Stimulated activated CD4-positive, alpha-beta T cell treated with anti-CD3 and anti-CD28 coated beads, Interleukin-4, amount 100 ng/mL, for 4 hours (primary cell): ENCODE data around the gene ZNF701.
A peak's percentile ranks its signal among the peaks of the same experiment; 100 is the strongest.
"Not testable (repeated sequence)": the region's sequence is repeated elsewhere in the genome, so short reads cannot be mapped to it uniquely, and the experiment has no call there.

Experiments
- DNase-seq, 2 experiments: peaks; one replicate each; pipeline ENCODE4 v3.0.0-alpha.2; 2020

Gene ZNF701

DNA sequence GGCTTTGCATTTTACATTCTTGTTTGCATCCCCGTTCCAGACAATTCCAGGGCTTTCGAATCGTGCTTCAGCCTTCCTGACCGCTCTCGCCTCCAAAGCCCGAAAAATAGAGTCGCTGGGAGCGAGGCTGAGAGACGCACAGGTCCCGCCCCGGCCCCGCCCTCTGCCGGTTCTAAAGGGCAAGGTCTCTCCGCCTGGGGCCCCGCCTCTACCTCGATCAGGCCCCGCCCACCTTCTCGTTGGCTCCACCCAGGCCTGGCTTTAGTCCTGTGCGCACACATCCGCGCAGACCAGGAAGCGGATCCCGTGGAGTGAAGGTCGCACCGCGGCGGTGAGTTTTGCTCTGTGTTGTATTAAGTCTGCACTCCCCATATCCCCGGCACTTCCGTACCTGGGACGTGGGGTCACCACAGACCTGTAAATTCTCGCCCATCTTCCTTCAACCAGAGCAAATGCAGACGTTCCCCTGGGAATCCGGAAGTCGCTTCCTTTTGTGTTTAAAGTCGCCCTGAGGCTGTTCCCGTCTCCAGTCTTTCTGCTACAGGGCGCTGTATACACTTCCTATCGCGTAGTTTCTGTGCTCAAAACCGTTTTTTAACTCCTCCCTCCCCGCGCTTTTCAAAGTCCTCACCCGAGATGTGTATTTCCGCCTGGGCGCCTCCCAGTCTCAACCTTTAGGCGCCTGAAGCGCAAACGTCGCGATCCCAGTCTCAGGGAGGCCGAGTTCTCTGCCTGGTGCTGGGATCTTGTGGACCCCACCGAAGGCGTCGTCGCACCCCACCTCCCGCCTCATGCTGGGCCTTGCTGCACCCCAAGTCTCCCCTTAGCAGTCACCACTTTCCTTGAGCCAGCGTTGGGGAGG lies at the start of gene ZNF701:
TSS of gene ZNF701 (plus strand) at position 288 of the 862 bp plus-strand sequence. CDS start 3,861 bp downstream, outside the sequence.
- peak; percentile 91 to 93 for DNase-seq

GRCh38 chr19:52522551-52522950 lies 47.5 kb upstream of the ZNF701 start:
- no peak for DNase-seq

DNA sequence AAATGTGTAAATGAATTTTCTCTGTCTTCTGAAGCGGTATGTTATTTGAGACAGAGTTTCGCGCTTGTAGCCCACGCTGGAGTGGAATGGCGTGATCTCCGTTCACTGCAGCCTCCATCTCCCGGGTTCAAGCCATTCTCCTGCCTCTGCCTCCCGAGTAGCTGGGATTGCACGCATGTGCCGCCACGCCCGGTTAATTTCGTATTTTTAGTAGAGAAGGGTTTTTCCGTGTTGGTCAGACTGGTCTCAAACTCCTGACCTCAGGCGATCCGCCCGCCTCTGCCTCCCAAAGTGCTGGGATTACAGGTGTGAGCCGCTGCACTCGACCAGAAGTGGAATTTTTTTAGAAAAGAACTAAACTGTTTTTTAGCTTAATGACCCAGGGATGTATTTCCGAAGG lies 46.0 kb upstream of the ZNF701 start:
- no peak for DNase-seq

DNA sequence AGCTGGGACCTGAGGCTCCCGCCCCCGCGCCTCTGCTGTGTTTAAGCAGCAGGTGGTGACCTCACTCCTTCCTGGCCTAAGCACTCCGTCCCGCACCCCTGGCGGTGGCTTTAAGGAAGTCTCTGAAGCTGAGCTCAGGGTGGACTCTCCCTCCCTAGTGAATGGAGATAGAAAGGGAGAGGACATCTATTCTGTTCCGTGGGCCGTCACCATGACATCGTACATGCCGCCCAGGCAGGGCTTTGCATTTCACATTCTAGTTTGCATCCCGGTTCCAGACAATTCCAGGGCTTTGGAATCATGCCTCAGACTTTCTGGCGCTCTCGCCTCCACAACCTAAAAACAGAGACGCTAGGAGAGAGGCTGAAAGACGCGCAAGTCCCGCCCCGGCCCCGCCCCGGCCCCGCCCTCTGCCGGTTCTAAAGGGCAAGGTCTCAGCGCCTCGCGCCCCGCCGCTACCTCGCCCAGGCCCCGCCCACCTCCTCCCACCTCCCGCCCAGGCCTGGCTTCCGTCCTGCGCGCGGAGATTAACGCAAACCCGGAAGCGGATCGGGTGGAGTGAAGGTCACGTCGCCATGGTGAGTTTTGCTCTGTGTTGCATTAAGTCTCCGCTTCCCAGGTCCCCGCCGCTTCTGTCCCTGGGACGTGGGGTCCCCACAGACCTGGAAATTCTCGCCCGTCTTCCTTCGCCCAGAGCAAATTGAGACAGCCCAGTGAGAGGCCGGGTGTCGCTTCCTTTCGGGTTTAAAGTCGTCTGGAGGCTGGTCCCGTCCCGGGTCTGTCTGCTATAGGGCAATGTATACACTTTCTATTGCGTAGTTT lies 42.7 kb upstream of the ZNF701 start, which contains the start of gene ZNF808:
TSS of gene ZNF808 (plus strand) at position 535 of the 822 bp plus-strand sequence. CDS start 15,617 bp downstream, outside the sequence.
- peak; percentile 95 to 99 for DNase-seq

DNA sequence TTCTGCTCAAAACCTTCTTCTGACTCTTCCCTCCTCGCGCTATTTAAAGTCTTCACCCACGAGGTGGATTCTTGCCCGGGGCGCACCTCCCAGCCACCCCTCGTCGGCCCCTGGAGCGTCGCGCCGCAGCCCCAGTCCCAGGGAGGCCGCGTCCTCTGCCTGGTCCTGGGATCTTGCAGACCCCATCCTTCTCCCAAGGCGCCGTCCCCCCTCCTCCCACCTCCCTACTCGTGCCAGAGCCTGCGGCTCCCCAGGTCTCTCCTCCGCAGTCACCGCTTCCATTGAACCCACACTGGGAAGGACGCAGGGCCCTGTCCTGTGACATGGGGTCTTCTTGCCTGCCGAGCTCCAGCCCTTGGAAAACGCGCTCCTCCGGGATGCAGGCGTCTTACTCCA lies 42.1 kb upstream of the ZNF701 start:
- DNase-seq, result no peak

DNA sequence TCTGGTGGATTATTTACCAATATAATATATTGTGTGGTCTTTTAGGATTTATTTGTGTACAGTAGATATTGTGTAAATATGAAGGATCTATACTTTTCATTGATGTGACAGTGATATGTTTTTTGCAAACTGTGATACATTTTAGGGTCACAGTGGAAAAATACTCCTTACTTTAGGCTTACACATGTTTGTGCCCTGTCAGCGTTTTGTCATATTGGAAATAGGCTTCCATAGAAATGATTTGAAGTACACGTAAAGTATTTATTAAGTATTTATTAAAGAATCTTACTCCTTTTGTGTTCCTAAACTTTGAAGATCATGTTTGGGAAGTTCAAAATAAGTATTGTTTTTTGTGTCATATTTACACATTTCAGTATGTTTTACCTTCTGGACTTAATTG lies 37.6 kb upstream of the ZNF701 start:
- no peak for DNase-seq

GRCh38 chr19:52533901-52534300 lies 36.2 kb upstream of the ZNF701 start:
- DNase-seq, result no peak

DNA sequence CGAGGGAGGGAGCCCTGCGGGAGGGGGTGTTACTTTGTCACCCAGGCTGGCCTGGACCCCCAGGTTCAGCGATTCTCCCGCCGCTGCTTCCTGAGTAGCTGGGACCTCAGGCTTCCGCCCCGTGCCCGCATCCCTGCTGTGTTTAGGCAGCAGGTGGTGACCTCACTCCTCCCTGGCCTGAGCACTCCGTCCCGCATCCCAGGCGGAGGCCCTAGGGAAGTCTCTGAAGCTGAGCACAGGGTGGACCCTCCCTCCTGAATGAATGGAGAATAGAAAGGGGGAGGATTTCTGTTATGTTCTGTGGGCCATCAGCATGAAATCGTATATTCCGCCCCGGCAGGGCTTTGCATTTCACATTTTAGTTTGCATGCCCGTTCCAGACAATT lies 34.7 kb upstream of the ZNF701 start:
- DNase-seq, result peak in 1 of 2 experiments; percentile 4

DNA sequence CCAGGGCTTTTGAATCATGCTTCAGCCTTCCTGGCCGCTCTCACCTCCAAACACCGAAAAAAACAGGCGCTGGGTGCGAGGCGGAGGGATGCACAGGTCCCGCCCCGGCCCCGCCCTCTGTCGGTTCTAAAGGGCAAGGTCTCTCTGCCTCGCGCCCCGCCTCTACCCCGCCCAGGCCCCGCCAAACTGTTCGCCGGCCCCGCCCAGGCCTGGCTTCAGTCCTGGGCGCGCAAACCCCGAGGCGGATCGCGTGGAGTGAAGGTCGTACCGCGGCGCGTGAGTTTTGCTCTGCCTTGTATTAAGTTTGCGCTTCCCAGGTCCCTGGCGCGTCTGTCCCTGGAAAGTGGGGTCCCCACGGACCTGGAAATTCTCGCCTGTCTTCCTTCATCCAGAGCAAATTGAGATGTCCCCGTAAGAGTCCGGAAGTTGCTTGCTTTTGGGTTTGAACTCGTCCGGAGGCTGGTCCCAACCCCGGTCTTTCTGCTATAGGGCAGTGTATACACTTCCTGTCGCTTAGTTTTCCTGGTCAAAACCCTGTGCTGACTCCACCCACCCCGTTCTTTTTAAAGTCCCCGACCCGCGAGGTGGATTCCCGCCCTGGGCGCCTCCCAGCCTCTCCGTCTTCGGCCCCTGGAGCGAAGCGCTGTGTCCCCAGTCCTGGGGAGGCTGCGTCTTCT lies 34.2 kb upstream of the ZNF701 start:
- peak; percentile 88 to 92 for DNase-seq

GRCh38 chr19:52536448-52536800 lies 33.7 kb upstream of the ZNF701 start:
- DNase-seq, result peak in 1 of 2 experiments; percentile 28

- not testable (repeated sequence) for DNase-seq
These were observed 31.3 kb upstream of the ZNF701 start for GRCh38 chr19:52538815-52539214.

GRCh38 chr19:52541176-52541575 lies 28.9 kb upstream of the ZNF701 start:
- DNase-seq, result not testable (repeated sequence)

- DNase-seq, result no peak
These were observed 28.5 kb upstream of the ZNF701 start for GRCh38 chr19:52541608-52542007.

- DNase-seq, result not testable (repeated sequence)
These were observed 27.5 kb upstream of the ZNF701 start for GRCh38 chr19:52542541-52542940.

DNA sequence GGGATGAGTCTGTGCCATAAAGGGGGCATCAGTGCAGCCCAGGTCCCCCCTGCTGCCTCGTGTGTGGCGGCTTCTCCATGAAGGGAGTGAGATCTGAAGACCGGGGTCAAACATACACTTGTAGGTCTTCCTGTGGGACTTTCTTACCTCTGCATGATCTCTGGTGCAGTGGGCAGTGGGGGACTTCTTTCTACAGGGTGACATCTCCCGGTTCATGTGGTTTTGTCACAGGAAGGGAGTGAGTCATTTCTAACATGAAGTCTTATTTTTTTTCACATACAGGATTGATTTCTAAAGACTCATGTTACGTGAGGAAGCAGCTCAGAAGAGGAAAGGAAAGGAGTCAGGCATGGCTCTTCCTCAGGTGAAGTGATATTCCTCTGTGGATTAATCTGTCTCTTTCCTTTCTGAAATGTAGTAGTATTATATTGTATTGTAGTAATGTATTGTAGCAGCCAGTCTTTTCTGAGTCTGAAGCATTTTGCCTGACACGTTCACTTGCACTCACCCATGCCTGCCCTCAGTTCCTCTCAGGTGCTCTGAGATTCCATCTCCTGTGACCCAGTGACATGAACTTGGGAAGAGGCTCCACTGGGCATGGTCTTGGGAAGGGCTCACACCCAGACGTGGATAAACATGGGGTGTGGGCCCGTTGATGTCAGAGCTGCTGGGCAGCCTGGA lies 27.0 kb upstream of the ZNF701 start:
- DNase-seq, result peak in 1 of 2 experiments; percentile 15

GRCh38 chr19:52554216-52554971 lies 15.7 kb upstream of the ZNF701 start:
- no peak for DNase-seq

- no peak for DNase-seq
These were observed 12.7 kb upstream of the ZNF701 start for GRCh38 chr19:52557231-52557995.

DNA sequence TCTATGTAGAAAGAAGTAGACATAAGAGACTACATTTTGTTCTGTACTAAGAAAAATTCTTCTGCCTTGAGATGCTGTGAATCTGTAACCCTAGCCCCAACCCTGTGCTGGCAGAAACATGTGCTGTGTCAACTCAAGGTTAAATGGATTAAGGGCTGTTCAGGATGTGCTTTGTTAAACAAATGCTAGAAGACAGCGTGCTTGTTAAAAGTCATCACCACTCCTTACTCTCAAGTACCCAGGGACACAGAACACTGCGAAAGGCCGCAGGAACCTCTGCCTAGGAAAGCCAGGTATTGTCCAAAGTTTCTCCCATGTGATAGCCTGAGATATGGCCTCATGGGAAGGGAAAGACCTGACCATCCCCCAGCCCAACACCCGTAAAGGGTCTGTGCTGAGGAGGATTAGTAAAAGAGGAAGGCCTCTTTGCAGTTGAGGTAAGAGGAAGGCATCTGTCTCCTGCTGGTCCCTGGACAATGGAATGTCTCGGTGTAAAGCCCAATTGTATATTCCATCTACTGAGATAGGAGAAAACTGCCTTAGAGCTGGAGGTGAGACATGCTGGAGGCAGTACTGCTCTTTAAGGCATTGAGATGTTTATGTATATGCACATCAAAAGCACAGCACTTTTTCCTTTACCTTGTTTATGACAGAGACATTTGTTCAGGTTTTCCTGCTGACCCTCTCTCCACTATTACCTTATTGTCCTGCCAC lies 11.2 kb upstream of the ZNF701 start:
- DNase-seq, result not testable (repeated sequence)

- DNase-seq, result not testable (repeated sequence)
These were observed 8.5 kb upstream of the ZNF701 start for GRCh38 chr19:52561611-52562010.

- no peak for DNase-seq
These were observed 4.0 kb upstream of the ZNF701 start for GRCh38 chr19:52566121-52566520.
